Chondrocyte (in vitro differentiated cells): ENCODE measurements around the gene MTRF1. TPM values are rescaled to one million over a fixed set of nuclear protein-coding genes. Genes with fewer than 3 reads are reported as not detected.

Source experiments
- DNase-seq: peaks from one replicate; pipeline ENCODE4 v3.0.0; 2021; ENCODE audit warnings: mixed read lengths, low spot score
- H3K27ac Mint-ChIP-seq: one replicate; pipeline ENCODE4 v1.8.0; 2021; ENCODE audit warnings: mild to moderate bottlenecking, moderate library complexity, mixed read lengths; ENCODE audit not compliant: unreplicated experiment
- H3K27me3 Mint-ChIP-seq: 2 replicates; pipeline ENCODE4 v1.8.0; 2021; ENCODE audit warnings: low read depth, mixed read lengths
- H3K36me3 Mint-ChIP-seq: 2 replicates; pipeline ENCODE4 v1.8.0; 2021; ENCODE audit warnings: low read depth, mixed read lengths
- H3K4me1 Mint-ChIP-seq: 2 replicates; pipeline ENCODE4 v1.8.0; 2021; ENCODE audit warnings: low read depth, mild to moderate bottlenecking, mixed read lengths
- H3K4me3 Mint-ChIP-seq: one replicate; pipeline ENCODE4 v1.8.0; 2021; ENCODE audit warnings: mild to moderate bottlenecking, moderate library complexity, mixed read lengths; ENCODE audit not compliant: unreplicated experiment
- H3K9me3 Mint-ChIP-seq: 2 replicates; pipeline ENCODE4 v1.8.0; 2021; ENCODE audit warnings: low read depth, mixed read lengths
- CTCF ChIP-seq: fragments of 200-600 bp; sonication (generic); IDR thresholded peaks from 2 replicates; pipeline ENCODE4 v1.5.0; 2021; ENCODE audit warnings: antibody characterized with exemption, mild to moderate bottlenecking, moderate library complexity
- long read RNA-seq: library from polyadenylated mRNA; stranded (forward); transcript quantifications from one replicate; pipeline ENCODE4 v2.0.0, GENCODE V29; 2021
- total RNA-seq: library from RNA; stranded (reverse); gene quantifications from 3 replicates; pipeline ENCODE4 v1.2.1, GENCODE V29; 2021

Gene MTRF1, protein sequence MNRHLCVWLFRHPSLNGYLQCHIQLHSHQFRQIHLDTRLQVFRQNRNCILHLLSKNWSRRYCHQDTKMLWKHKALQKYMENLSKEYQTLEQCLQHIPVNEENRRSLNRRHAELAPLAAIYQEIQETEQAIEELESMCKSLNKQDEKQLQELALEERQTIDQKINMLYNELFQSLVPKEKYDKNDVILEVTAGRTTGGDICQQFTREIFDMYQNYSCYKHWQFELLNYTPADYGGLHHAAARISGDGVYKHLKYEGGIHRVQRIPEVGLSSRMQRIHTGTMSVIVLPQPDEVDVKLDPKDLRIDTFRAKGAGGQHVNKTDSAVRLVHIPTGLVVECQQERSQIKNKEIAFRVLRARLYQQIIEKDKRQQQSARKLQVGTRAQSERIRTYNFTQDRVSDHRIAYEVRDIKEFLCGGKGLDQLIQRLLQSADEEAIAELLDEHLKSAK
- 8.2 to 11.0 TPM (median 8.3 TPM) in 3 replicates for total RNA-seq
- long read RNA-seq, partial matches to known transcripts = 1 of 11 reads
- long read RNA-seq, other reads (novel, unspliced or antisense) = 8 of 11 reads

GRCh38 chr13:41263261-41263971 is at the start of gene MTRF1:
TSS of gene MTRF1 (minus strand) at chr13:41263576. CDS start at chr13:41260907, 2,669 bp downstream.
- H3K4me1 Mint-ChIP-seq = peaks cover 16% of the 10 kb centered on the region

GRCh38 chr13:41313117-41313516 is 49.7 kb upstream of the MTRF1 start:
- Mint-ChIP-seq H3K36me3 (no peaks in the 10 kb centered on the region), H3K27me3 (no peaks in the 10 kb centered on the region), H3K27ac (no peak overlapping the region), H3K4me3 (peak overlapping the region; percentile 84), H3K4me1 (peaks cover 27% of the 10 kb centered on the region), H3K9me3 (no peaks in the 10 kb centered on the region)
- TF ChIP-seq CTCF = no peak
- DNase-seq = no peak

More at GRCh38 chr13:41263261-41263971, at the start of gene MTRF1:
- H3K27me3 Mint-ChIP-seq = no peaks in the 10 kb centered on the region
- TF ChIP-seq CTCF = no peak
- H3K4me3 Mint-ChIP-seq = peak within 1 kb of the TSS; percentile 93
- peaks cover 5% of the 10 kb centered on the region for H3K9me3 Mint-ChIP-seq
- peaks cover 5% of the 10 kb centered on the region for H3K36me3 Mint-ChIP-seq
- peak within 1 kb of the TSS; percentile 95 for H3K27ac Mint-ChIP-seq
- DNase-seq = no peak

DNA sequence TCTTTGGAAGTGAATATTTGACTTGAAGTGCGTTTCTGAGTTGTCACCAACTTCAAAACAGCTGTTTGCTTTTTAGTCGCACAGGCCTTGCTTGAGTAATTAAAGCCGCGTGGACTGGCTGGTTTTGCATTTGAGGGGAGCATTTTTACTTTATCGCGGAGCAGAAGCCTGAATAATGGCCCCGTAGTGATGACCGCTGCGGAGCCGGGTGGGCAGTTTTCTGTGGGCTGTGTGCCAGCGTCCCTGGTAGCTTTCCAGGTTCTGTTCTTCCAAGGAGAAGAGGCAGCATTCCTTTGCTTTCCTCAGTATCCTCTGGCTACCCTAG is 48.8 kb upstream of the MTRF1 start:
- no peak for DNase-seq
- peaks cover 29% of the 10 kb centered on the region for H3K4me1 Mint-ChIP-seq
- H3K27me3 Mint-ChIP-seq = no peaks in the 10 kb centered on the region
- no peaks in the 10 kb centered on the region for H3K36me3 Mint-ChIP-seq
- no peak for TF ChIP-seq CTCF
- peak overlapping the region; percentile 84 for H3K4me3 Mint-ChIP-seq
- no peaks in the 10 kb centered on the region for H3K9me3 Mint-ChIP-seq
- H3K27ac Mint-ChIP-seq = peak overlapping the region; percentile 90

- peak; percentile 30 for TF ChIP-seq CTCF
- H3K27me3 Mint-ChIP-seq = no peaks in the 10 kb centered on the region
- no peaks in the 10 kb centered on the region for H3K36me3 Mint-ChIP-seq
- H3K9me3 Mint-ChIP-seq = no peaks in the 10 kb centered on the region
- peak overlapping the region; percentile 84 for H3K4me3 Mint-ChIP-seq
- peaks cover 35% of the 10 kb centered on the region for H3K4me1 Mint-ChIP-seq
- peak; percentile 90 for DNase-seq
- peak overlapping the region; percentile 90 for H3K27ac Mint-ChIP-seq
These were observed 48.2 kb upstream of the MTRF1 start for GRCh38 chr13:41311406-41312175.

DNA sequence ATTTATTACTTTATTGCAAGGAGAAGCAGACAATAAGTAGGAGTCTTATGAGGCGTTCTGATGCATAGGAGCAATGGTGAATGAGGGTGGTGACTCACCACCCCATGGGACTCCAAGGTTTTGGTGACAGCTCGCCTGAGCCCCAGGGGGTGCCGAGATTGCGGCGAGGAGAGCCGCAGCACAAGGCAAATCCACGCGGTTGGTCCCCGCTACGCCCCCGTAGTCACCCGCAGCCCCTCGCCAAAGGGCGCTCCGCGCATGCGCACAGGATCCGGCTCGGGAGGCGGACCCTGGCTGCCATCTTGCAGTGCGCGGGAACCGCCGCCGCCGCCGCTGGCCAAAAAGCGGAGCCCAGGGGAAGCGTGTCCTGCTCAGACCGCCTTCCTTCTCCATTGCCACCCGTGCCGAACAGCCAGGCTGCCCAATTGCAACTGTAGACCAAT is 47.6 kb upstream of the MTRF1 start, which contains the start of gene NAA16:
NAA16 (plus strand) TSS at position 305 of the 443 bp plus-strand sequence. CDS start 262 bp downstream, outside the sequence.
- Mint-ChIP-seq H3K4me1 (peaks cover 39% of the 10 kb centered on the region), H3K36me3 (no peaks in the 10 kb centered on the region), H3K9me3 (no peaks in the 10 kb centered on the region), H3K27me3 (no peaks in the 10 kb centered on the region), H3K4me3 (peak within 1 kb of the TSS; percentile 84), H3K27ac (peak within 1 kb of the TSS; percentile 90)
- no peak for TF ChIP-seq CTCF
- peak; percentile 94 for DNase-seq
